ENCODE data around the gene ABCB11.

GRCh38 chr2:168939918-168940317 is 91.2 kb downstream of the ABCB11 start:
- TF ChIP-seq, protein P1, sequence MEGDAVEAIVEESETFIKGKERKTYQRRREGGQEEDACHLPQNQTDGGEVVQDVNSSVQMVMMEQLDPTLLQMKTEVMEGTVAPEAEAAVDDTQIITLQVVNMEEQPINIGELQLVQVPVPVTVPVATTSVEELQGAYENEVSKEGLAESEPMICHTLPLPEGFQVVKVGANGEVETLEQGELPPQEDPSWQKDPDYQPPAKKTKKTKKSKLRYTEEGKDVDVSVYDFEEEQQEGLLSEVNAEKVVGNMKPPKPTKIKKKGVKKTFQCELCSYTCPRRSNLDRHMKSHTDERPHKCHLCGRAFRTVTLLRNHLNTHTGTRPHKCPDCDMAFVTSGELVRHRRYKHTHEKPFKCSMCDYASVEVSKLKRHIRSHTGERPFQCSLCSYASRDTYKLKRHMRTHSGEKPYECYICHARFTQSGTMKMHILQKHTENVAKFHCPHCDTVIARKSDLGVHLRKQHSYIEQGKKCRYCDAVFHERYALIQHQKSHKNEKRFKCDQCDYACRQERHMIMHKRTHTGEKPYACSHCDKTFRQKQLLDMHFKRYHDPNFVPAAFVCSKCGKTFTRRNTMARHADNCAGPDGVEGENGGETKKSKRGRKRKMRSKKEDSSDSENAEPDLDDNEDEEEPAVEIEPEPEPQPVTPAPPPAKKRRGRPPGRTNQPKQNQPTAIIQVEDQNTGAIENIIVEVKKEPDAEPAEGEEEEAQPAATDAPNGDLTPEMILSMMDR (conservative IDR thresholded peaks at IDR 0.05; ENCODE audit: low read depth, low read length): no peak
- TF ChIP-seq EZH2 (IDR thresholded peaks at IDR 0.05; ENCODE audit: low read length, unreplicated experiment): no peak
- TF ChIP-seq EZH2phosphoT487 (IDR thresholded peaks at IDR 0.05; ENCODE audit: borderline replicate concordance, low read length): no peak
